Small intestine (tissue), 7 donors: ENCODE results near the gene SGF29. TPM values are rescaled to one million over a fixed set of nuclear protein-coding genes. Genes with fewer than 3 reads are reported as not detected.

Source experiments
- DNase-seq, 2 donors: peaks; one replicate each; pipeline versions ENCODE4 v3.0.0 to v3.0.0-alpha.2; 2013
- FAIRE-seq: peaks from 2 replicates; lab custom pipeline; 2012; peaks lifted over from hg19 to GRCh38; lab: Jason Lieb, UNC
- H3K27ac ChIP-seq, 3 donors: one replicate each; pipeline ENCODE4 v1.5.1; 2013; ENCODE audit warnings: low read length in 2 of 3, mild to moderate bottlenecking in 2 of 3, control low read depth in 1 of 3, inconsistent platforms in 1 of 3, low read depth in 1 of 3, moderate library complexity in 1 of 3
- H3K27me3 ChIP-seq, 3 donors: one replicate each; pipeline ENCODE4 v1.6.1; 2013; ENCODE audit warnings: low read length in 3 of 3, inconsistent platforms in 1 of 3; ENCODE audit not compliant: control insufficient read depth in 3 of 3, insufficient read depth in 3 of 3
- H3K36me3 ChIP-seq, 3 donors: one replicate each; pipeline ENCODE4 v1.6.1; 2013; ENCODE audit warnings: low read length in 3 of 3, inconsistent platforms in 1 of 3, low read depth in 1 of 3, mild to moderate bottlenecking in 1 of 3, moderate library complexity in 1 of 3; ENCODE audit not compliant: control insufficient read depth in 3 of 3, insufficient read depth in 2 of 3
- H3K4me1 ChIP-seq, 3 donors: one replicate each; pipeline ENCODE4 v1.6.1; 2013; ENCODE audit warnings: low read length in 2 of 3, inconsistent platforms in 1 of 3, low read depth in 1 of 3, mild to moderate bottlenecking in 1 of 3, moderate library complexity in 1 of 3; ENCODE audit not compliant: control insufficient read depth in 3 of 3, insufficient read depth in 2 of 3
- H3K4me3 ChIP-seq, 3 donors: one replicate each; pipeline ENCODE4 v1.5.1; 2013; ENCODE audit warnings: low read length in 3 of 3, control low read depth in 1 of 3, inconsistent platforms in 1 of 3, low read depth in 1 of 3, mild to moderate bottlenecking in 1 of 3, moderate library complexity in 1 of 3
- H3K9me3 ChIP-seq, 2 donors: one replicate each; pipeline ENCODE4 v1.6.1; 2013; ENCODE audit warnings: low read depth in 1 of 2, low read length in 1 of 2; ENCODE audit not compliant: control insufficient read depth in 2 of 2, insufficient read depth in 1 of 2
- WGBS, 3 donors: extraction: QIAGEN DNeasy Blood & Tissue Kit; methylation state at CpG; one replicate each; pipeline ENCODE4 v1.1.7; 2013; 5-methylcytosine and 5-hydroxymethylcytosine counted together
- polyA plus RNA-seq, 4 donors: library from polyadenylated mRNA; stranded (reverse) in 3 of 4; unstranded in 1 of 4; fragments of 200-250 nt in 3 of 4; fragments of 120-200 nt in 1 of 4; gene quantifications; one replicate each; pipeline versions ENCODE4 v1.2.1 to v1.2.3, GENCODE V29; 2013
- donor health status: healthy with polysubstance abuse.
- donor health status: control.
- donor health status: control.
- donor health status: Bipolar disorder and iron deficiency.
- donor health status: healthy.

SGF29 gene
- polyA plus RNA-seq, 4 donors = 18.1 to 46.3 (median 34.1) TPM

- peak; percentile 50 to 62 for DNase-seq
- 34 to 50% (median 41%) methylated on average over 11 of the region's 11 CpGs for WGBS, 3 donors
- Histone ChIP-seq H3K27ac (no peak overlapping the region), H3K4me1 (peaks cover 0 to 1% (median 0%) of the 10 kb centered on the region in 3 donors), H3K27me3 (no peaks in the 10 kb centered on the region), H3K36me3 (no peaks in the 10 kb centered on the region), H3K9me3 (no peaks in the 10 kb centered on the region), H3K4me3 (no peak overlapping the region)
- no peak for FAIRE-seq
These were observed 4.3 kb upstream of the SGF29 start for GRCh38 chr16:28549301-28549899.

GRCh38 chr16:28554634-28555423 is 1.1 kb downstream of the SGF29 start:
- WGBS, 3 donors = 77 to 86% (median 83%) methylated on average over 15 of the region's 15 CpGs
- no peak overlapping the region for H3K27ac ChIP-seq

GRCh38 chr16:28555561-28555960 is 1.8 kb downstream of the SGF29 start:
- Histone ChIP-seq H3K27me3 (no peaks in the 10 kb centered on the region), H3K9me3 (peaks cover 0 to 5% of the 10 kb centered on the region in 2 donors), H3K36me3 (peaks cover 0 to 21% (median 0%) of the 10 kb centered on the region in 3 donors), H3K4me1 (peaks cover 0 to 6% (median 5%) of the 10 kb centered on the region in 3 donors), H3K27ac (no peak overlapping the region), H3K4me3 (no peak overlapping the region)
- FAIRE-seq (no peak), DNase-seq (no peak)
- WGBS, 3 donors = 75 to 83% (median 80%) methylated on average over 2 of the region's 2 CpGs

More at GRCh38 chr16:28554634-28555423, 1.1 kb downstream of the SGF29 start:
- DNase-seq (no peak), FAIRE-seq (no peak)
- H3K27me3 ChIP-seq = no peaks in the 10 kb centered on the region
- H3K4me3 ChIP-seq = peak overlapping the region; percentile 65 to 92 (median 71)
- peaks cover 0 to 19% (median 0%) of the 10 kb centered on the region in 3 donors for H3K36me3 ChIP-seq
- H3K4me1 ChIP-seq = peaks cover 0 to 6% (median 5%) of the 10 kb centered on the region in 3 donors
- H3K9me3 ChIP-seq = peaks cover 0 to 5% of the 10 kb centered on the region in 2 donors

- no peak overlapping the region for H3K27ac ChIP-seq
- DNase-seq (no peak), FAIRE-seq (no peak)
- no peak overlapping the region for H3K4me3 ChIP-seq
- peaks cover 0 to 21% (median 0%) of the 10 kb centered on the region in 3 donors for H3K36me3 ChIP-seq
- no peaks in the 10 kb centered on the region for H3K27me3 ChIP-seq
- 53 to 83% (median 70%) methylated on average over 2 of the region's 2 CpGs for WGBS, 3 donors
- peaks cover 0 to 6% (median 5%) of the 10 kb centered on the region in 3 donors for H3K4me1 ChIP-seq
- peaks cover 0 to 5% of the 10 kb centered on the region in 2 donors for H3K9me3 ChIP-seq
These were observed 3.2 kb downstream of the SGF29 start for GRCh38 chr16:28556914-28557320.

GRCh38 chr16:28558456-28558855 is 4.7 kb downstream of the SGF29 start:
- FAIRE-seq (no peak), DNase-seq (no peak)
- WGBS, 3 donors = 80 to 97% (median 92%) methylated on average over 3 of the region's 3 CpGs
- no peaks in the 10 kb centered on the region for H3K27me3 ChIP-seq
- no peak overlapping the region for H3K4me3 ChIP-seq
- H3K4me1 ChIP-seq = peaks cover 0 to 6% (median 5%) of the 10 kb centered on the region in 3 donors
- peaks cover 0 to 5% of the 10 kb centered on the region in 2 donors for H3K9me3 ChIP-seq
- H3K27ac ChIP-seq = no peak overlapping the region
- H3K36me3 ChIP-seq = peaks cover 0 to 23% (median 0%) of the 10 kb centered on the region in 3 donors

- FAIRE-seq = no peak
- WGBS, 3 donors = 65 to 75% (median 73%) methylated on average over 7 of the region's 7 CpGs
These were observed 8.0 kb downstream of the SGF29 start for GRCh38 chr16:28561557-28562187.

GRCh38 chr16:28562199-28562598 is 8.5 kb downstream of the SGF29 start:
- Histone ChIP-seq H3K4me1 (no peaks in the 10 kb centered on the region), H3K4me3 (no peak overlapping the region), H3K36me3 (peaks cover 0 to 32% (median 0%) of the 10 kb centered on the region in 3 donors), H3K27me3 (no peaks in the 10 kb centered on the region), H3K9me3 (peaks cover 0 to 13% of the 10 kb centered on the region in 2 donors), H3K27ac (no peak overlapping the region)
- DNase-seq = no peak
- 92 to 99% (median 94%) methylated on average over 4 of the region's 4 CpGs for WGBS, 3 donors
- no peak for FAIRE-seq

More at GRCh38 chr16:28561557-28562187, 8.0 kb downstream of the SGF29 start:
- H3K36me3 ChIP-seq = peaks cover 0 to 32% (median 0%) of the 10 kb centered on the region in 3 donors
- H3K4me3 ChIP-seq = no peak overlapping the region
- DNase-seq = no peak
- H3K4me1 ChIP-seq = no peaks in the 10 kb centered on the region
- no peak overlapping the region for H3K27ac ChIP-seq
- H3K9me3 ChIP-seq = peaks cover 0 to 10% of the 10 kb centered on the region in 2 donors
- H3K27me3 ChIP-seq = no peaks in the 10 kb centered on the region

- Histone ChIP-seq H3K27me3 (no peaks in the 10 kb centered on the region), H3K27ac (no peak overlapping the region), H3K4me3 (no peak overlapping the region), H3K36me3 (peaks cover 0 to 28% (median 0%) of the 10 kb centered on the region in 3 donors), H3K9me3 (peaks cover 0 to 16% of the 10 kb centered on the region in 2 donors), H3K4me1 (no peaks in the 10 kb centered on the region)
- WGBS, 3 donors = 89 to 93% (median 91%) methylated on average over 6 of the region's 6 CpGs
- FAIRE-seq (no peak), DNase-seq (no peak)
These were observed 9.5 kb downstream of the SGF29 start for GRCh38 chr16:28563218-28563617.
